ENCODE results near the gene PLLP.

The PLLP gene

GRCh38 chr16:57314161-57314785, 29.8 kb upstream of the PLLP start:
- no peak for TF ChIP-seq SIN3A (IDR thresholded peaks at IDR 0.05; ENCODE audit: borderline replicate concordance, insufficient read depth, low read length)
- TF ChIP-seq FOXP2 (optimal IDR thresholded peaks at IDR 0.05; ENCODE audit: borderline replicate concordance, extremely low read depth, extremely low read length, insufficient read depth): no peak
- no peak for TF ChIP-seq POLR2AphosphoS5 (IDR thresholded peaks at IDR 0.05; ENCODE audit: low read depth, low read length)
- no peak for TF ChIP-seq REST (IDR thresholded peaks at IDR 0.05; ENCODE audit: insufficient read depth in 1 of 2, low read depth in 2 of 2, low read length in 2 of 2)
- no peak for TF ChIP-seq TAF1 (IDR thresholded peaks at IDR 0.05; ENCODE audit: borderline replicate concordance, insufficient read depth, low read length)

GRCh38 chr16:57313509-57313908, 29.0 kb upstream of the PLLP start:
- TF ChIP-seq SIN3A (IDR thresholded peaks at IDR 0.05; ENCODE audit: borderline replicate concordance, insufficient read depth, low read length) (no peak), TAF1 (IDR thresholded peaks at IDR 0.05; ENCODE audit: borderline replicate concordance, insufficient read depth, low read length) (no peak), REST (IDR thresholded peaks at IDR 0.05; ENCODE audit: insufficient read depth in 1 of 2, low read depth in 2 of 2, low read length in 2 of 2) (no peak), FOXP2 (optimal IDR thresholded peaks at IDR 0.05; ENCODE audit: borderline replicate concordance, extremely low read depth, extremely low read length, insufficient read depth) (no peak), POLR2AphosphoS5 (IDR thresholded peaks at IDR 0.05; ENCODE audit: low read depth, low read length) (no peak)

- TF ChIP-seq SIN3A (IDR thresholded peaks at IDR 0.05; ENCODE audit: borderline replicate concordance, insufficient read depth, low read length): no peak
- no peak for TF ChIP-seq FOXP2 (optimal IDR thresholded peaks at IDR 0.05; ENCODE audit: borderline replicate concordance, extremely low read depth, extremely low read length, insufficient read depth)
- TF ChIP-seq REST (IDR thresholded peaks at IDR 0.05; ENCODE audit: insufficient read depth in 1 of 2, low read depth in 2 of 2, low read length in 2 of 2): no peak
- TF ChIP-seq TAF1 (IDR thresholded peaks at IDR 0.05; ENCODE audit: borderline replicate concordance, insufficient read depth, low read length): no peak
- TF ChIP-seq POLR2AphosphoS5 (IDR thresholded peaks at IDR 0.05; ENCODE audit: low read depth, low read length): no peak
Measured at GRCh38 chr16:57310801-57311200, 26.3 kb upstream of the PLLP start.

GRCh38 chr16:57308041-57308440, 23.6 kb upstream of the PLLP start:
- TF ChIP-seq SIN3A (IDR thresholded peaks at IDR 0.05; ENCODE audit: borderline replicate concordance, insufficient read depth, low read length) (no peak), POLR2AphosphoS5 (IDR thresholded peaks at IDR 0.05; ENCODE audit: low read depth, low read length) (no peak), TAF1 (IDR thresholded peaks at IDR 0.05; ENCODE audit: borderline replicate concordance, insufficient read depth, low read length) (no peak), FOXP2 (optimal IDR thresholded peaks at IDR 0.05; ENCODE audit: borderline replicate concordance, extremely low read depth, extremely low read length, insufficient read depth) (no peak), REST (IDR thresholded peaks at IDR 0.05; ENCODE audit: insufficient read depth in 1 of 2, low read depth in 2 of 2, low read length in 2 of 2) (no peak)

All from PFSK-1 (cell line).